Activated CD8-positive, alpha-beta memory T cell treated with anti-CD3 and anti-CD28 coated beads, Interleukin-2, amount 50 U/mL, for 4 hours (primary cell): ENCODE data around the gene IQGAP2.
"Not testable (repeated sequence)": the region's sequence is repeated elsewhere in the genome, so short reads cannot be mapped to it uniquely, and the experiment has no call there.

Source experiments
- DNase-seq: peaks from one replicate; pipeline ENCODE4 v3.0.0-alpha.2; 2020

Gene IQGAP2

DNA sequence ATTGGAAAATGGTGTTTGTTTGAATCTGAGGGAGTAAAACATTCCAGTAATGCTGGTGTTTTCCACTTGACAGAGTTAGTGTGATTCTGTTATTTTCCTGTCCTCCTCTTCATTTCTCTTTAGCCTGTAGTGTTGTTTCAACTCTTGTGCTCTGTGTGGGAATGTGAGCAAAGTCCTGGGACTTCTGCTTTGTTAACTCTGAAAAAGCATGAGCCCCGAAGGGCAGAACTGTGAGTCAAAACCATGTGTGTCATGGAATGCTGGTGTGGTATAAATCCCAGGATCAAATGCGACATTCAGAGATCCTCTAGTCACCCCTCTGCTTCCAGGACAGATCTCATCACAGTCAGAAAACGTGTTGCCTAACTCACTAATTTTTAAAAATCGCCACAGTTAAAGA lies 321.8 kb downstream of the IQGAP2 start:
- DNase-seq = no peak

- no peak for DNase-seq
Measured at GRCh38 chr5:76728965-76729364, 325.9 kb downstream of the IQGAP2 start.

GRCh38 chr5:76729373-76730290 lies 326.5 kb downstream of the IQGAP2 start:
- DNase-seq = no peak

DNA sequence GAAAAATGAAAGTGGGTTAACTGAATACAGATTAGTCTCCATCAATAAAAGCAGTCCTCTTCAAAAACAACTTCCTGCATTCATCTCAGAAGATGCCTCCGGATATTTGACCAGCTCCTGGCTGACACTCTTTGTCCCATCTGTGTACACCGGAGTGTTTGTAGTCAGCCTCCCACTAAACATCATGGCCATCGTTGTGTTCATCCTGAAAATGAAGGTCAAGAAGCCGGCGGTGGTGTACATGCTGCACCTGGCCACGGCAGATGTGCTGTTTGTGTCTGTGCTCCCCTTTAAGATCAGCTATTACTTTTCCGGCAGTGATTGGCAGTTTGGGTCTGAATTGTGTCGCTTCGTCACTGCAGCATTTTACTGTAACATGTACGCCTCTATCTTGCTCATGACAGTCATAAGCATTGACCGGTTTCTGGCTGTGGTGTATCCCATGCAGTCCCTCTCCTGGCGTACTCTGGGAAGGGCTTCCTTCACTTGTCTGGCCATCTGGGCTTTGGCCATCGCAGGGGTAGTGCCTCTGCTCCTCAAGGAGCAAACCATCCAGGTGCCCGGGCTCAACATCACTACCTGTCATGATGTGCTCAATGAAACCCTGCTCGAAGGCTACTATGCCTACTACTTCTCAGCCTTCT lies 329.4 kb downstream of the IQGAP2 start:
- DNase-seq = peak; percentile 16

- DNase-seq = peak; percentile 51
Measured at GRCh38 chr5:76733049-76733417, 329.9 kb downstream of the IQGAP2 start.

DNA sequence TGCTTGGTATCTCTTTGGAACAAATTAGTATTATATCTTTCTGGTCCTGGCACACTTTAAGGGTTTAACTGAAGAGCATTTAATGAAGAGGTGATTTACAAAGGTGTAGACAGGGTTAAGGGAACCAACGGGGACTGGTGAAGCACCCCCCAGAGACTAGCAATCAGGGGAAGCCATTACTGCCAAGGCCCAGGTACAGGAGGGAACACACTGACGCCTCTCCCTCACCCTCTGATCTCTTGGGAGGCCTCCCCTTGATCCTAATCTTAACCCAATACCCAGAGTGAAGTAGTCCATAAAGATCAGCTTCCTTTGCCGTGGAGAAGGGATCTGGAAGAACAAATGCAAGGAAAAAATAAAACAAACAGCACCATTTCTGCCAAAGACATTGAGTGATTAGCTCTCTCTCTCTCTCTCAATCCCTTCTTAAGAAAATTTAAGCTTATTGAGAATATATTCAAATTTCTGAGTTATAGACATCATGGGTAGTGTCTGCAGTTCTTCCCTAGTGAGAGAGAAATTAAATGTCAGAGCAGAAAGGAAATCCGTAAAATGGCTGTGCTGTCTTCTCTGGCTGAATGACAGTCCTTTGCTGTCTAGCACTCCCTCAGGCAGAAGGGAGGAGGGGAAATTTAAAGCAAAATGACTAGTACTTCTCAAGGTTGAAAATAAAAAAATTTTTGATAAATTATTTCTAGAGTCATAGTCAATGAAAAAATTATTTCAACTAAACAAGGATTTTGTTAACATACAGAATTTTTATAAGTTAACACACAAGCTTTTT lies 332.9 kb downstream of the IQGAP2 start:
- DNase-seq = no peak

DNA sequence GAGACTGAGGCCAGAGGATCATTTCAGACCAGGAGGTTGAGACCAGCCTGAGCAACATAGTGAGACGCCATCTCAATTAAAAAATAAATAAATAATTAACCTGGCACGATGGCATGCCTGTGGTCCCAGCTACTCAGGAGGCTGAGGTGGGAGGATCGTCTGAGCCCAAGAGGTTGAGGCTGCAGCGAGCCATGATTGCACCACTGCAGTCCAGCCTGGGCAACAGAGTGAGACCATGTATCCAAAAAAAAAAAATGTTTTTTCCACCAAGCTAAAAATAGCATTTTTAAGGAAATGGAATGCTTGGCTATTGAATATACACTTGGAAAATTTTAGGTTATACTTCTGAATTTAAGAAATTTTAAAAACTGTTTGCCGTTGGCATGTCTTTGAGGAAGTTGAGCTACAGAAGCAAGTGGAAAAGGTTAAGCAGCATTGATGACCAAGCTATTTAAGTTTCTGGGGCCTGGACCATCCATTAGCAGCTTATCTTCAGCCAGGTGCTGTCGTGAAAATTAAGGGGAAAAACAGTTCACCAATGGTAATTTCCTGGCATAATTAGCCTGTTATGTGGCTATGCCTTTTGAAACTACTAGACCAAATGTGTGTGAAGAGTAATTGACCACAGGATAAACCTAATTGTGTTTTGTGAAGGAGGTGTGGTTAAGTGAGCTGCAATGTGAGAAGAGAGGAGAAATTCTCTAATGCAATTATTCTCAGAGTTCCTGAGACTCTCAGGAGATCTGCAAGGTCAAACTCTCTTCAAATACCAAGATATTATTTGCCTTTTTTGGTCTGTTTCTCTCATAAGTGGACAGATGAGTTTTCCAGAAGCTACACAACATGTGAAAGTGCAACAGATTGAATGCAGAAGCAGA lies 333.8 kb downstream of the IQGAP2 start:
- no peak for DNase-seq

DNA sequence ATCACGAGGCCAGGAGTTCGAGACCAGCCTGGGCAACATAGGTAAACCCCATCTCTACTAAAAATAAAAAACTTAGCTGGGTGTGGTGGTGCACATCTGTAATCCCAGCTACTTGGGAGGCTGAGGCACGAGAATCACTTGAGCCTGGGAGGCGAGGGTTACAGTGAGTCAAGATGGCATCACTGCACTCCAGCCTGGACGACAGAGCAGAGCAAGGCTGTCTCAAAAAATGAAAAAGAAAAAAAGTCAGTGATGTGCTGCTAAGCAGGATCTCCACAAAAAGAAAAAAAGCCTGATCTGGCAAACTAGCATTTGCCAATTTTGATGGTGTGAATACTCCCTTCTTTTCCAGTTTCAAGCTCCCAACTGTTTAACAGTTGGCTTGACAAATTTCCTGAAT lies 334.8 kb downstream of the IQGAP2 start:
- no peak for DNase-seq

GRCh38 chr5:76741506-76741905 lies 338.4 kb downstream of the IQGAP2 start:
- DNase-seq = not testable (repeated sequence)

GRCh38 chr5:76742583-76742982 lies 339.5 kb downstream of the IQGAP2 start:
- DNase-seq = no peak

DNA sequence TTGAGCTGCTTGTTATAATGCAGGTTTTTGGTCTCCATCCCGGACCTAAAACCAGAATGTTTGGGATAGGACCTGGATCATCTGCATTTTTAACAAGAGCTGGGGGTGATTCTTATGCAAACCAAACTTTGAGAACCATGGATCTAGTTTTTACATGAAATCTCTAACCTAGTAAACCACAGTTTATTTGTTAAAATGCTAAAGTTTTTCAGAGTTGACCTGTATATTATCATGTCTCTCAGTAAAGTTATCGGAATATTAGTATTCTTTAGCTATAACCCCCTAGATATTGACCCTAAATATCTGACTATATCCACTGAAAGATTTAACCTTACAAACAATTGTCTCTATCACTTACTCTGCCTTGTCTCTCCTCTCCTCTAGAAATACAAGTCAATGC lies 341.5 kb downstream of the IQGAP2 start:
- no peak for DNase-seq

- no peak for DNase-seq
Measured at GRCh38 chr5:76745670-76746069, 342.6 kb downstream of the IQGAP2 start.

DNA sequence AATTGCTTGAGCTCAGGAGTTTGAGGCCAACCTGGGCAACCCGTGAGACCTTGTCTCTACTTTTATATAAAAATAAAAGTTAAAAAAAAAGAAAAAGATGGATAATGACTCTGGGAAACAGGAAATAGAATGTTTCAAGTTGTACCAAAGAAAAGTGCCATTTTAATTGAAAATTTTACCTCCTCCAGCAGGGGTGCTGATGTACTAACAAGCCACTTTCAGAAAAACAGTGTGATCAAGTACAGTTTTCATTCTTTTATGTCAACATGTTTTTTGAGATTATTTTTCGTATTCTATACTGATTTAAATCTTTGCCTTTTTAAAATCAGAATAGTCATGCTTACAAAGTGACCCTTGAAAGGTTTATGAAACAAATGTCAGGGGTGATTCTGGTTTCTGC lies 343.6 kb downstream of the IQGAP2 start:
- no peak for DNase-seq

- no peak for DNase-seq
Measured at GRCh38 chr5:76747706-76748105, 344.6 kb downstream of the IQGAP2 start.

DNA sequence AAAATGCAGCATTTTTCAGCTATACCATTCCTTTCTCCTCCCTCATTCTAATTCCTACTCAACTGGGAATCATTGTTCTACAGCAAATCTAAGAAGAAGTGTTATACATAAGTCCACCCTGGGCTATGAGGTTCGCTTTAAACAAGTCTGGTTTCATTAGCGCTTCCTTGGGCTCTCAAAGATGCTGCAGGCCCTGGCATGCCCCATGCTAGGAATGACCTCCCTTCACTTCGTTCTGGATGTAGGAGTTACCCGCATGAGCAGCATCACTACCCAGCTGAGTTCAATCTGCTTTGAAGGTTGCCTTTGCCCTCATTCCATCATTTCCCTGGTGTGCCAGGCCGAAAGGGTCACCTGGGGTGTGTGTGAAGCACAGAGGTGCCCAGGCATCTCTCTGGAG lies 348.2 kb downstream of the IQGAP2 start:
- DNase-seq = no peak

DNA sequence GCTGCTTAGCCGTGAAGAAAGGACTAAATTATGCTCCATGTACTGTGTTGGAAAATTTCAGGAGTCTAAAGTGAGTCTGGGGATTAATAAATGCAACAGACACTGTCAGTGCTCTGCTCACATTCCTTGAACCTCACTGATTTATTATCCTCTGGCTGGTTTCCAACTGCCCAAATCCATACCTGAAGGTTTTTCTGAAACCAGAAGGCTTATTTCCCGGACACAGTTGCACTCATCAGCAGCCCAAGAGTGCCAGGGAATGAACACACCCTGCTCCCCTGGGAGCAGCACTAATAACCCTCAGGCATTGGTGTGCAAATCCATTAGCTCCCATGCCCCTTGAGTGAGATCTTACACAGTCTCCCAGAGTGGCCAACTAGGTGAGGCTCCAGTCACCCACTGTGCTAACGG lies 351.6 kb downstream of the IQGAP2 start:
- DNase-seq = no peak

DNA sequence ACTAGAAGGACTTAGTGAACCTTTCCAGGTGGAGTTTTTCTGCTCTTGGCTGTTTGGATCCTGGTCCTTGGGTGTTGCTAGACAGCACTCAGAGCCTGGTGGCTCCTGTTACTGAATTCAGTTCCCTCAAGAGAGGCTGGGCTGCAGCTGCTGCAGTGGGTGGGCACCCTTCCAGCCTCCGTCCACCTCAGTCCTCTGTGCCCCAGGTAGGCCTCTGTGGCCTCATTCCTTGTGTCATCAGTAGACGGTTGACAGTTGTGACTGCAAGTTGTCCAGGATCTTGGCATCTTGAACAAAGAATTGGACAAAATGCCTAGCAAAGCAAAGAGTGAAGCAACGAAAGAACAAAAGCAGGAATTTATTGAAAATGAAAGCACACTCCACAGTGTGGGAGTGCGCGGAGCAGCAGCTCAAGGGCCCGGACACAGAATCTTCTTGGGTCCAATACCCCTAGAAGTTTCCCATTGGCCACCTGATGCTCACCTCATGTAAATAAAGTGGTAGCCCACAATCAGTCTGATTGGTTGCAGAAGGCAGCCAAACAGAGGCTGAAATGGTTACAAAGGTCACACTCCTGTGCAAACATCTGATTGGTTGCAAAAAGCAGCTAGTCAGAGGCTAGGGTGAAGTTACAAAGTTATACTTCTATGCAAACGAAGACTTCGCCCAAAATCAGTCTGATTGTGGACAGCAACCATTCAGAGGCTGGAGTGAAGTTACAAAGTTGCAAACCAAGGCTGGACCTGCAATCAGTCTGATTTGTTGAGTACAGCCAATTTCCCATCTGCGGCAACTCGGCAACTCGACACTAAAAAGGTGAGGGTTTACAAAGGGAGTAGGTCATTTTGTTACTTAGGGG lies 352.9 kb downstream of the IQGAP2 start:
- DNase-seq = no peak

DNA sequence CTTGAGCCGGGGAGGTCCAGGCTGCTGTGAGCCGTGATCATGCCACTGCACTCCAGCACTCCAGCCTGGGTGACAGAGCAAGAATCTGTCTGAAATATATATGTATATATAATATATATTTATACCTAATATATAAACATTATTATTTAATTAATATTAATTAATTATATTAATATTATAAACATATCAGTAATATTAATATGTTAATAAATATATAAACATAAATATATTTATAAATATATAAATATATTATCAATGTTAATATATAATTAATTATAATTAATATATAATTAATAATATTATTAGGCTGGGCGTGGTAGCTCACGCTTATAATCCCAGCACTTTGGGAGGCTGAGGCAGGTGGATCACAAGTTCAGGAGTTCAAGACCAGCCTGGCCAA lies 354.0 kb downstream of the IQGAP2 start:
- no peak for DNase-seq
